Heart left ventricle (tissue), 16 donors: ENCODE data around the gene NXN. TPM values are rescaled to one million over a fixed set of nuclear protein-coding genes. Genes with fewer than 3 reads are reported as not detected.
A peak's percentile ranks its signal among the peaks of the same experiment; 100 is the strongest.

Experiments
- ATAC-seq, 4 donors: fragments of 200-7000 bp; cut with Tn5 transposase; one replicate each; pipeline ENCODE4 v1.9.1; 2020 to 2022; ENCODE audit warnings: moderate library complexity in 4 of 4, mild to moderate bottlenecking in 3 of 4, moderate number of reproducible peaks in 1 of 4
- DNase-seq, 5 donors: peaks; one replicate each; pipeline ENCODE4 v3.0.0-alpha.2; 2020
- H3K27ac ChIP-seq, 12 donors: fragments of 200-600 bp; sonication (generic) in 4 of 12; one replicate each; pipeline versions ENCODE4 v1.5.0 to v1.8.0; 2016 to 2022; ENCODE audit warnings: mild to moderate bottlenecking in 2 of 12
- H3K27me3 ChIP-seq, 9 donors: fragments of 200-600 bp; sonication (generic) in 2 of 9; one replicate each; pipeline versions ENCODE4 v1.5.1 to v1.8.0; 2016 to 2022; ENCODE audit warnings: mild to moderate bottlenecking in 3 of 9
- H3K36me3 ChIP-seq, 9 donors: fragments of 200-600 bp; sonication (generic) in 2 of 9; one replicate each; pipeline versions ENCODE4 v1.5.0 to v1.8.0; 2018 to 2022; ENCODE audit warnings: mild to moderate bottlenecking in 2 of 9
- H3K4me1 ChIP-seq, 12 donors: fragments of 200-600 bp; sonication (generic) in 4 of 12; one replicate each; pipeline versions ENCODE4 v1.5.0 to v1.8.0; 2016 to 2022; ENCODE audit warnings: mild to moderate bottlenecking in 3 of 12
- H3K4me3 ChIP-seq, 12 donors: fragments of 200-600 bp; sonication (generic) in 4 of 12; one replicate each; pipeline versions ENCODE4 v1.5.0 to v1.8.0; 2017 to 2022; ENCODE audit warnings: mild to moderate bottlenecking in 9 of 12, moderate library complexity in 4 of 12
- H3K9me3 ChIP-seq, 12 donors: fragments of 200-600 bp; sonication (generic) in 4 of 12; one replicate each; pipeline versions ENCODE4 v1.5.0 to v1.8.0; 2016 to 2022; ENCODE audit warnings: mild to moderate bottlenecking in 1 of 12
- CTCF ChIP-seq, 12 donors: fragments of 200-600 bp; sonication (generic) in 4 of 12; IDR thresholded peaks; one replicate each; pipeline versions ENCODE4 v1.5.0 to v1.8.0; 2018 to 2022; ENCODE audit warnings: antibody characterized with exemption in 12 of 12, mild to moderate bottlenecking in 5 of 12
- POLR2A ChIP-seq, 2 donors: fragments of 450-650 bp; IDR thresholded peaks; one replicate each; pipeline ENCODE4 v1.6.1; 2017; ENCODE audit warnings: antibody characterized with exemption in 2 of 2, mild to moderate bottlenecking in 2 of 2, moderate library complexity in 2 of 2
- WGBS, 4 donors: extraction: QIAGEN DNeasy Blood & Tissue Kit in 2 of 4; methylation state at CpG; one replicate each; pipeline versions ENCODE4 v1.1.5 to v1.1.7; 2013 to 2018; 5-methylcytosine and 5-hydroxymethylcytosine counted together
- intact Hi-C, 10 donors: fragments of 100-400 bp; cut with DNase I; formaldehyde crosslinking; loops; one replicate each; pipeline versions ENCODE4 v1.11.1 to v1.14.2; 2022
- polyA plus RNA-seq, 2 donors: library from polyadenylated mRNA; stranded (reverse); fragments of 200-250 nt; gene quantifications; one replicate each; pipeline ENCODE4 v1.2.3, GENCODE V29; 2013
- total RNA-seq, 9 donors: library from RNA; depleted of rRNA in 2 of 9; stranded (reverse); fragments of >200 nt in 2 of 9; fragmentation: NEBNext Ultra II Directional in 3 of 9; extraction: Animal tissue kit (Norgen Biotek cat#: 25700) in 3 of 9; gene quantifications; one replicate each; pipeline versions ENCODE4 v1.1.0 to v1.2.4, GENCODE V29; 2016 to 2023
- donor health status: ischemic (EF 13 %, LVEDD 7.1; RV severe dilation, severe dysfunction).
- donor health status: healthy with polysubstance abuse.
- donor health status: DM: no; HTN: yes; CAD: no.
- donor health status: DM: no; HTN: no; CAD: no.
- donor health status: ischemic (EF 25% LVEDD 6.9; RV normal size, moderate dysfunction).
- donor health status: ischemic (EF 25% LVEDD 5.7; RV mildly dilated, moderate dysfunction).
- donor health status: healthy.
- donor health status: DM: yes; HTN: yes; CAD: no.
- donor health status: ischemic (EF 35%, LVEDD 5.7; RV mildly dilated, moderate dysfunction).
- donor health status: nonischemic (EF 11% LVEDD 7.7; RV severe dilation, severe dysfunction).
- donor health status: DM: yes; HTN: yes; CAD: no.
- donor health status: PGD.
- donor health status: ischemic (EF 29% LVEDD 5.4; RV normal size, mild dysfunction).
- donor health status: nonischemic (EF 23%, LVEDD 6.1; RV moderate dilation, normal function).

The NXN gene
- total and polyA plus RNA-seq, 11 donors: 8.6 to 20.3 (median 14.1) TPM

GRCh38 chr17:921161-921560, 58.4 kb downstream of the NXN start:
- no peak for TF ChIP-seq POLR2A (IDR thresholded peaks at IDR 0.05)
- no peak for TF ChIP-seq CTCF (IDR thresholded peaks at IDR 0.05)

GRCh38 chr17:920190-920589, 59.4 kb downstream of the NXN start:
- no peak for TF ChIP-seq POLR2A (IDR thresholded peaks at IDR 0.05)
- TF ChIP-seq CTCF (IDR thresholded peaks at IDR 0.05): no peak
- Histone ChIP-seq H3K27me3 (no peaks in the 10 kb centered on the region), H3K4me1 (peaks cover 0 to 23% (median 17%) of the 10 kb centered on the region in 12 donors), H3K9me3 (no peaks in the 10 kb centered on the region), H3K4me3 (no peak overlapping the region), H3K36me3 (no peaks in the 10 kb centered on the region), H3K27ac (no peak overlapping the region)
- ATAC-seq (no peak), DNase-seq (peak in 1 of 5 donors; percentile 30)
- 92 to 97% (median 95%) methylated on average over 16 of the region's 16 CpGs for WGBS, 4 donors
- intact Hi-C loops: loop anchor here in 2 of 10 donors (10.0 kb wide), 1 partner anchor 55 kb away; the partner anchor contains the start of gene NXN (in 2 of the 2)

More at GRCh38 chr17:921161-921560, 58.4 kb downstream of the NXN start:
- ATAC-seq: no peak
- no peaks in the 10 kb centered on the region for H3K9me3 ChIP-seq
- DNase-seq: peak in 1 of 5 donors; percentile 49
- H3K36me3 ChIP-seq: no peaks in the 10 kb centered on the region
- no peak overlapping the region for H3K4me3 ChIP-seq
- 95 to 99% (median 97%) methylated on average over 13 of the region's 13 CpGs for WGBS, 4 donors
- H3K4me1 ChIP-seq: peaks cover 0 to 14% (median 7%) of the 10 kb centered on the region in 12 donors
- intact Hi-C loops: loop anchor here in 2 of 10 donors (10.0 kb wide), 1 partner anchor 54 kb away; the partner anchor contains the start of gene NXN (in 2 of the 2)
- peak overlapping the region in 1 of 12 donors; percentile 17 for H3K27ac ChIP-seq
- H3K27me3 ChIP-seq: no peaks in the 10 kb centered on the region

- Histone ChIP-seq H3K4me3 (peak overlapping the region in 7 of 12 donors; percentile 2 to 23 (median 15)), H3K27me3 (no peaks in the 10 kb centered on the region), H3K9me3 (no peaks in the 10 kb centered on the region), H3K4me1 (peaks cover 0 to 32% (median 19%) of the 10 kb centered on the region in 12 donors), H3K27ac (peak overlapping the region; percentile 35 to 90 (median 75)), H3K36me3 (no peaks in the 10 kb centered on the region)
- 65 to 77% (median 69%) methylated on average over 30 of the region's 30 CpGs for WGBS, 4 donors
- peak in 2 of 5 donors; percentile 26 to 37 for DNase-seq
- peak in 3 of 4 donors; percentile 4 to 47 (median 40) for ATAC-seq
- TF ChIP-seq CTCF (IDR thresholded peaks at IDR 0.05) (no peak), POLR2A (IDR thresholded peaks at IDR 0.05) (no peak)
- intact Hi-C loops: loop anchor here in 4 of 10 donors (1.0 to 10.0 kb wide), 6 partner anchors 36 to 69 kb away; partner anchors contain the start of gene NXN (in 3 of the 4)
Measured at GRCh38 chr17:917941-918740, 61.4 kb downstream of the NXN start.

- H3K27me3 ChIP-seq: no peaks in the 10 kb centered on the region
- peak in 3 of 5 donors; percentile 32 to 48 (median 40) for DNase-seq
- no peaks in the 10 kb centered on the region for H3K36me3 ChIP-seq
- intact Hi-C loops: loop anchor here in 4 of 10 donors (1.0 to 10.0 kb wide), 6 partner anchors 35 to 69 kb away; partner anchors contain the start of gene NXN (in 3 of the 4)
- peaks cover 0 to 32% (median 19%) of the 10 kb centered on the region in 12 donors for H3K4me1 ChIP-seq
- no peaks in the 10 kb centered on the region for H3K9me3 ChIP-seq
- TF ChIP-seq POLR2A (IDR thresholded peaks at IDR 0.05) (peak in 1 of 2 donors; percentile 9), CTCF (IDR thresholded peaks at IDR 0.05) (no peak)
- H3K4me3 ChIP-seq: peak overlapping the region in 7 of 12 donors; percentile 2 to 23 (median 15)
- H3K27ac ChIP-seq: peak overlapping the region; percentile 35 to 90 (median 75)
- 71 to 90% (median 74%) methylated on average over 19 of the region's 19 CpGs for WGBS, 4 donors
- ATAC-seq: peak; percentile 32 to 82 (median 70)
Measured at GRCh38 chr17:917391-917811, 62.2 kb downstream of the NXN start.
